Heart left ventricle (tissue), 13 donors: ENCODE data around the gene KCNN3.

Source experiments
- POLR2A ChIP-seq, 2 donors: fragments of 450-650 bp; IDR thresholded peaks; one replicate each; pipeline ENCODE4 v1.6.1; 2017; ENCODE audit warnings: antibody characterized with exemption in 2 of 2, mild to moderate bottlenecking in 2 of 2, moderate library complexity in 2 of 2
- TF ChIP-seq, protein P1 (sequence below), 12 donors: fragments of 200-600 bp; sonication (generic) in 4 of 12; IDR thresholded peaks; one replicate each; pipeline versions ENCODE4 v1.5.0 to v1.8.0; 2018 to 2022; ENCODE audit warnings: antibody characterized with exemption in 12 of 12, mild to moderate bottlenecking in 5 of 12
- donor health status: ischemic (EF 13 %, LVEDD 7.1; RV severe dilation, severe dysfunction).
- donor health status: DM: no; HTN: yes; CAD: no.
- donor health status: DM: no; HTN: no; CAD: no.
- donor health status: ischemic (EF 25% LVEDD 6.9; RV normal size, moderate dysfunction).
- donor health status: ischemic (EF 25% LVEDD 5.7; RV mildly dilated, moderate dysfunction).
- donor health status: ischemic (EF 35%, LVEDD 5.7; RV mildly dilated, moderate dysfunction).
- donor health status: nonischemic (EF 11% LVEDD 7.7; RV severe dilation, severe dysfunction).
- donor health status: DM: yes; HTN: yes; CAD: no.
- donor health status: PGD.
- donor health status: ischemic (EF 29% LVEDD 5.4; RV normal size, mild dysfunction).
- donor health status: nonischemic (EF 23%, LVEDD 6.1; RV moderate dilation, normal function).

DNA sequence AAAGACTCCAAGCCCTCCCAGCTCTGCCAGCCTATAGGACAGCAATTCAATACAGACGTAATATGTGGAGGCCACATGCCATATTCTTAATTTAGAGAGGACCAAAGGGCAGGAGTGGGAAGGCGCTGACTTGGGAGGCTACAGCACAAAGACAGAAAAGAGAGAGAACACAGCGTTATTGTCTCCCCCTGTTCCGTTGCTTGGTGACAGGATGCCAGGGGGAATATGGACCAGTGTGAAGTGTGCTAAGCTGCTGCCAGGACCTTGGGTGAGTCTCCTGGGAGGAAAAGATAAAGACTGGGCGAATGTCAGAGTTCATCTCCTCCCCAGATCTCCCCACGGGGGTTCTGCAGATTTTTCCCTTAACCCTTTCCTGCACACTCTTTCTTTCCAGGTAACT, 160.0 kb downstream of the KCNN3 start:
- TF ChIP-seq, protein P1, sequence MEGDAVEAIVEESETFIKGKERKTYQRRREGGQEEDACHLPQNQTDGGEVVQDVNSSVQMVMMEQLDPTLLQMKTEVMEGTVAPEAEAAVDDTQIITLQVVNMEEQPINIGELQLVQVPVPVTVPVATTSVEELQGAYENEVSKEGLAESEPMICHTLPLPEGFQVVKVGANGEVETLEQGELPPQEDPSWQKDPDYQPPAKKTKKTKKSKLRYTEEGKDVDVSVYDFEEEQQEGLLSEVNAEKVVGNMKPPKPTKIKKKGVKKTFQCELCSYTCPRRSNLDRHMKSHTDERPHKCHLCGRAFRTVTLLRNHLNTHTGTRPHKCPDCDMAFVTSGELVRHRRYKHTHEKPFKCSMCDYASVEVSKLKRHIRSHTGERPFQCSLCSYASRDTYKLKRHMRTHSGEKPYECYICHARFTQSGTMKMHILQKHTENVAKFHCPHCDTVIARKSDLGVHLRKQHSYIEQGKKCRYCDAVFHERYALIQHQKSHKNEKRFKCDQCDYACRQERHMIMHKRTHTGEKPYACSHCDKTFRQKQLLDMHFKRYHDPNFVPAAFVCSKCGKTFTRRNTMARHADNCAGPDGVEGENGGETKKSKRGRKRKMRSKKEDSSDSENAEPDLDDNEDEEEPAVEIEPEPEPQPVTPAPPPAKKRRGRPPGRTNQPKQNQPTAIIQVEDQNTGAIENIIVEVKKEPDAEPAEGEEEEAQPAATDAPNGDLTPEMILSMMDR (IDR thresholded peaks at IDR 0.05) = no peak
- no peak for TF ChIP-seq POLR2A (IDR thresholded peaks at IDR 0.05)
